Prostate gland (tissue), 2 donors: ENCODE measurements around the gene SOHLH2.

ENCODE experiments used
- CTCF ChIP-seq, 4 experiments: fragments of 200-600 bp in 2 of 4; fragments of 450-650 bp in 2 of 4; sonication (generic) in 2 of 4; IDR thresholded peaks; 1 replicate in 3 of 4; 2 replicates in 1 of 4; pipeline ENCODE4 v1.5.1; 2016 to 2019; ENCODE audit warnings: antibody characterized with exemption in 4 of 4, mild to moderate bottlenecking in 2 of 4, moderate library complexity in 2 of 4
- POLR2A ChIP-seq: fragments of 450-650 bp; IDR thresholded peaks from one replicate; pipeline ENCODE4 v1.6.1; 2016; ENCODE audit warnings: antibody characterized with exemption, mild to moderate bottlenecking
- POLR2AphosphoS5 ChIP-seq: sonication (generic); formaldehyde crosslinking; IDR thresholded peaks from one replicate; pipeline ENCODE4 v1.6.1; 2017; ENCODE audit warnings: antibody characterized with exemption

GRCh38 chr13:36130552-36131221 is 83.7 kb downstream of the SOHLH2 start:
- TF ChIP-seq POLR2AphosphoS5, result no peak
- no peak for TF ChIP-seq POLR2A
- no peak for TF ChIP-seq CTCF (IDR thresholded peaks at IDR 0.05)
